Neural progenitor cell (in vitro differentiated cells): ENCODE measurements around the gene SDHA. TPM values are rescaled to one million over a fixed set of nuclear protein-coding genes. Genes with fewer than 3 reads are reported as not detected.
"Not testable (repeated sequence)": the region's sequence is repeated elsewhere in the genome, so short reads cannot be mapped to it uniquely, and the experiment has no call there.

Experiments used
- DNase-seq: peaks from one replicate; pipeline ENCODE4 v3.0.0-alpha.2; 2016; ENCODE audit warnings: low spot score
- H2AFZ ChIP-seq: fragments of 200-600 bp; sonication (generic); replicated peaks from 2 replicates; pipeline ENCODE4 v1.6.1; 2016; ENCODE audit warnings: antibody characterized with exemption
- H3F3A ChIP-seq: fragments of 200-600 bp; sonication (generic); 2 replicates; pipeline ENCODE4 v1.6.1; 2016; ENCODE audit warnings: antibody characterized with exemption, low read depth
- H3K27ac ChIP-seq: fragments of 200-600 bp; sonication (generic); 2 replicates; pipeline ENCODE4 v1.5.1; 2016; ENCODE audit warnings: mild to moderate bottlenecking
- H3K27me3 ChIP-seq: fragments of 200-600 bp; sonication (generic); 2 replicates; pipeline ENCODE4 v1.6.1; 2016; ENCODE audit warnings: mild to moderate bottlenecking, moderate library complexity
- H3K36me3 ChIP-seq: fragments of 200-600 bp; sonication (generic); 2 replicates; pipeline ENCODE4 v1.5.1; 2016
- H3K4me1 ChIP-seq: fragments of 200-600 bp; sonication (generic); 2 replicates; pipeline ENCODE4 v1.6.1; 2016; ENCODE audit warnings: mixed run types
- H3K4me2 ChIP-seq: fragments of 200-600 bp; sonication (generic); 2 replicates; pipeline ENCODE4 v1.6.1; 2016
- H3K4me3 ChIP-seq: fragments of 200-600 bp; sonication (generic); 2 replicates; pipeline ENCODE4 v1.5.1; 2016
- H3K79me2 ChIP-seq: fragments of 200-600 bp; sonication (generic); 2 replicates; pipeline ENCODE4 v1.6.1; 2016; ENCODE audit warnings: low read depth
- H3K9ac ChIP-seq: fragments of 200-600 bp; sonication (generic); 2 replicates; pipeline ENCODE4 v1.6.1; 2016
- H3K9me3 ChIP-seq: fragments of 200-600 bp; sonication (generic); 2 replicates; pipeline ENCODE4 v1.5.1; 2016; ENCODE audit warnings: low read depth
- H4K20me1 ChIP-seq: fragments of 200-600 bp; sonication (generic); 2 replicates; pipeline ENCODE4 v1.6.1; 2016; ENCODE audit warnings: low read depth
- H3K27ac Mint-ChIP-seq: 3 replicates; pipeline ENCODE4 v1.8.0; 2021; ENCODE audit warnings: mixed read lengths
- H3K27me3 Mint-ChIP-seq: 2 replicates; pipeline ENCODE4 v1.8.0; 2022; ENCODE audit warnings: low read depth, mild to moderate bottlenecking, inconsistent platforms, moderate library complexity, mixed read lengths; ENCODE audit not compliant: insufficient read depth
- H3K36me3 Mint-ChIP-seq: 3 replicates; pipeline ENCODE4 v1.8.0; 2021; ENCODE audit warnings: mixed read lengths
- H3K4me1 Mint-ChIP-seq: 3 replicates; pipeline ENCODE4 v1.8.0; 2021; ENCODE audit warnings: mixed read lengths
- H3K4me3 Mint-ChIP-seq: 3 replicates; pipeline ENCODE4 v1.8.0; 2021; ENCODE audit warnings: mild to moderate bottlenecking, moderate library complexity, mixed read lengths
- H3K9me3 Mint-ChIP-seq: 3 replicates; pipeline ENCODE4 v1.8.0; 2020; ENCODE audit warnings: mixed read lengths
- CTCF ChIP-seq: fragments of 200-600 bp; sonication (generic); IDR thresholded peaks from 2 replicates; pipeline ENCODE4 v1.5.1; 2017; ENCODE audit warnings: antibody characterized with exemption, mild to moderate bottlenecking
- EZH2 ChIP-seq: fragments of 200-600 bp; sonication (generic); IDR thresholded peaks from 2 replicates; pipeline ENCODE4 v1.6.1; 2017; ENCODE audit warnings: antibody characterized with exemption, mild to moderate bottlenecking, moderate library complexity
- EZH2phosphoT487 ChIP-seq: fragments of 200-600 bp; sonication (generic); IDR thresholded peaks from 2 replicates; pipeline ENCODE4 v1.6.1; 2017; ENCODE audit warnings: antibody characterized with exemption
- total RNA-seq: library from RNA; depleted of rRNA; stranded (reverse); fragments of >200 nt; gene quantifications from 2 replicates; pipeline ENCODE4 v1.2.3, GENCODE V29; 2015; ENCODE audit warnings: low replicate concordance

Gene SDHA
- total RNA-seq, 1 donor from 2014 or later = 47.1 TPM

- Histone ChIP-seq H3K9ac (no peak overlapping the region), H3K4me1 (no peaks in the 10 kb centered on the region), H3K27me3 (no peaks in the 10 kb centered on the region), H3K27ac (no peak overlapping the region), H2AFZ (no peak overlapping the region), H3K36me3 (peaks cover 8% of the 10 kb centered on the region), H3K79me2 (no peaks in the 10 kb centered on the region), H3F3A (no peaks in the 10 kb centered on the region), H3K9me3 (no peaks in the 10 kb centered on the region), H3K4me3 (no peak overlapping the region), H4K20me1 (no peaks in the 10 kb centered on the region), H3K4me2 (no peak overlapping the region)
- Mint-ChIP-seq H3K27ac (no peak overlapping the region), H3K9me3 (no peaks in the 10 kb centered on the region), H3K27me3 (peaks cover 2% of the 10 kb centered on the region), H3K4me3 (no peak overlapping the region), H3K36me3 (peaks cover 40% of the 10 kb centered on the region), H3K4me1 (no peaks in the 10 kb centered on the region)
- no peak for DNase-seq
- TF ChIP-seq EZH2phosphoT487 = no peak
- no peak for TF ChIP-seq EZH2
- TF ChIP-seq CTCF = no peak
These were observed 12.6 kb downstream of the SDHA start for GRCh38 chr5:230711-231110.

GRCh38 chr5:231661-232060 is 13.5 kb downstream of the SDHA start:
- TF ChIP-seq CTCF (no peak), EZH2phosphoT487 (no peak), EZH2 (no peak)
- H3K9ac ChIP-seq = no peak overlapping the region
- Mint-ChIP-seq H3K4me1 (no peaks in the 10 kb centered on the region), H3K4me3 (no peak overlapping the region), H3K9me3 (no peaks in the 10 kb centered on the region), H3K36me3 (peaks cover 36% of the 10 kb centered on the region), H3K27me3 (no peaks in the 10 kb centered on the region), H3K27ac (no peak overlapping the region)
- no peak overlapping the region for H2AFZ ChIP-seq
- H3K4me3 ChIP-seq = no peak overlapping the region
- no peaks in the 10 kb centered on the region for H3K27me3 ChIP-seq
- no peak overlapping the region for H3K27ac ChIP-seq
- no peaks in the 10 kb centered on the region for H4K20me1 ChIP-seq
- H3K4me1 ChIP-seq = no peaks in the 10 kb centered on the region
- H3K4me2 ChIP-seq = no peak overlapping the region
- no peaks in the 10 kb centered on the region for H3F3A ChIP-seq
- peaks cover 8% of the 10 kb centered on the region for H3K36me3 ChIP-seq
- no peak for DNase-seq
- H3K9me3 ChIP-seq = no peaks in the 10 kb centered on the region
- H3K79me2 ChIP-seq = no peaks in the 10 kb centered on the region

GRCh38 chr5:233426-233825 is 15.3 kb downstream of the SDHA start:
- H2AFZ ChIP-seq, H3K27me3 Mint-ChIP-seq: not testable (repeated sequence)
- H3K36me3 Mint-ChIP-seq = peaks cover 32% of the 10 kb centered on the region

GRCh38 chr5:234450-234849 is 16.3 kb downstream of the SDHA start:
- H2AFZ ChIP-seq = no peak overlapping the region
- no peak for DNase-seq
- no peak overlapping the region for H3K4me3 ChIP-seq
- no peak overlapping the region for H3K4me2 ChIP-seq
- Mint-ChIP-seq H3K36me3 (peaks cover 27% of the 10 kb centered on the region), H3K9me3 (no peaks in the 10 kb centered on the region), H3K4me3 (no peak overlapping the region), H3K27me3 (no peaks in the 10 kb centered on the region), H3K27ac (no peak overlapping the region), H3K4me1 (no peaks in the 10 kb centered on the region)
- H3K9ac ChIP-seq = no peak overlapping the region
- H3K4me1 ChIP-seq = no peaks in the 10 kb centered on the region
- H3K27me3 ChIP-seq = no peaks in the 10 kb centered on the region
- no peak overlapping the region for H3K27ac ChIP-seq
- H4K20me1 ChIP-seq = no peaks in the 10 kb centered on the region
- no peaks in the 10 kb centered on the region for H3F3A ChIP-seq
- no peaks in the 10 kb centered on the region for H3K9me3 ChIP-seq
- no peaks in the 10 kb centered on the region for H3K79me2 ChIP-seq
- H3K36me3 ChIP-seq = peaks cover 2% of the 10 kb centered on the region
- TF ChIP-seq EZH2phosphoT487 (no peak), EZH2 (no peak), CTCF (no peak)

More at GRCh38 chr5:233426-233825, 15.3 kb downstream of the SDHA start:
- not testable (repeated sequence) for H3F3A ChIP-seq, H3K4me2 ChIP-seq, H3K4me1 ChIP-seq, H3K79me2 ChIP-seq, H3K9me3 ChIP-seq, H3K27ac ChIP-seq, H3K27ac Mint-ChIP-seq, DNase-seq, H4K20me1 ChIP-seq, H3K4me3 Mint-ChIP-seq, H3K9me3 Mint-ChIP-seq, H3K36me3 ChIP-seq, H3K9ac ChIP-seq, H3K4me3 ChIP-seq, H3K4me1 Mint-ChIP-seq, H3K27me3 ChIP-seq

GRCh38 chr5:235527-235926 is 17.4 kb downstream of the SDHA start:
- not testable (repeated sequence) for H3K9me3 Mint-ChIP-seq, DNase-seq, H3K27ac ChIP-seq, H3K27ac Mint-ChIP-seq, H3K4me1 ChIP-seq, H3K36me3 ChIP-seq, H3K9ac ChIP-seq, H3K79me2 ChIP-seq, H2AFZ ChIP-seq, H3K27me3 Mint-ChIP-seq, H3K4me3 ChIP-seq, H3K9me3 ChIP-seq, H3F3A ChIP-seq, H3K4me1 Mint-ChIP-seq, H4K20me1 ChIP-seq, H3K27me3 ChIP-seq, H3K4me3 Mint-ChIP-seq, H3K4me2 ChIP-seq
- peaks cover 32% of the 10 kb centered on the region for H3K36me3 Mint-ChIP-seq

- peaks cover 43% of the 10 kb centered on the region for H3K36me3 Mint-ChIP-seq
- H3K27ac ChIP-seq, H3K9me3 Mint-ChIP-seq, H3K4me3 ChIP-seq, DNase-seq, H3K27me3 Mint-ChIP-seq, H3K4me1 Mint-ChIP-seq, H2AFZ ChIP-seq, H3K9me3 ChIP-seq, H3K27me3 ChIP-seq, H3K9ac ChIP-seq, H3K79me2 ChIP-seq, H3K27ac Mint-ChIP-seq, H3K4me1 ChIP-seq, H3K36me3 ChIP-seq, H3K4me3 Mint-ChIP-seq, H4K20me1 ChIP-seq, H3K4me2 ChIP-seq, H3F3A ChIP-seq: not testable (repeated sequence)
These were observed 19.8 kb downstream of the SDHA start for GRCh38 chr5:237931-238330.
